DMS 273 (cell line): Measurements from ENCODE around the gene PLA2R1.

Experiments
- DNase-seq: peaks from one replicate; lab custom pipeline; 2025; ENCODE audit not compliant: unreplicated experiment; lab: John Stamatoyannopoulos, UW

The PLA2R1 gene

DNA sequence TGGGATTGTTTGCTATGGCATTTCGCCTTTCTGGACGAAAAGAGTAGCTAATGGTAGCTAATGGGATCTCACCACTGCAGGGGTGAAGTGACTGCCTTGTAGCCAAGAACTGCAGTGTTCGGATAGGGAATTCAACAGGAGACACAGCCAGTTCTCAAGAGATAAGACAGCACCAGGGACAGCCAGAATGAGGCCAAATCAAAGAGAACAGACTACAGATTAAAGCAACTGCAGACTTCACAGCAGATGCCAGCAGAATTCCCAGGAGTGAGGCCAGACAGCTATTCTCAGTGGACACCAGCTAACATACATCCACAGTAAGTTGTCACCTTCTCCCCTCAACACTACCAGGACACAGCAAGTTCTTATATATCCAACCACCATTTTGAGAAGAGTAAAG, 124.0 kb downstream of the PLA2R1 start:
- no peak for DNase-seq

DNA sequence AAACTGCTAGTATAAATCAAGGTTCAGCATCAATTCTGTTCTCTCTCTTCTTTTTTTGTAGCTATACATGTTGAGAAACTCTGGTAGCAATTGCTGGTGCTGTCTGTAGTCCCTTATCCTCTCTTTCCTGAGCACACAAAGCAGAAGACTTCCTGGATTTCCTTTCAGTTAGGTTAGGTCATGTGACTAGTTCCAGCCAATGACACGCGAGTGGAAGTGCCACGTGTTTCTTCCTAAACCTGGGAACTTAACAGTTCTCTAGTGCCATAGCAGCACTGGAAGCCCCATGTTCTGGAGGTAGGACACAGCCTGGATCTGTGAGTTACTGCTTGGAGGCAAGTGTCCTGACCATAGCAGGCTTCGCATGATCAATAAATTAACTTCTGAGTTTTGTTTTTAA, 125.9 kb downstream of the PLA2R1 start:
- DNase-seq = peak; percentile 7

DNA sequence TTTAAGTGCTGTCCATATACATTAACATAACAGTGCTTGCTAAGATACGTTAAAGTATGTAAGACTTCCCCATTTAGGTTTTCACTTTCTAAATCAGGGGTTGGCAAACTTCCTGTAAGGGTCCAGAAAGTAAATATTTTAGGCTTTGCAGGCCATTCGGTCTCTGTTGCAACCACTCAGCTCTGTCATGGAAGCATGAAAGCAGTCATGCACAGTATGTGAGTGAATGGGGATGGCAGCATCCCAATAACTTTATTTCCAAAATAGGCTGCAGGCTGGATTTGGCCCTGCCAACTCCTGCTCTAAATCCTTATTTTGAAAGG, 128.7 kb downstream of the PLA2R1 start:
- no peak for DNase-seq

DNA sequence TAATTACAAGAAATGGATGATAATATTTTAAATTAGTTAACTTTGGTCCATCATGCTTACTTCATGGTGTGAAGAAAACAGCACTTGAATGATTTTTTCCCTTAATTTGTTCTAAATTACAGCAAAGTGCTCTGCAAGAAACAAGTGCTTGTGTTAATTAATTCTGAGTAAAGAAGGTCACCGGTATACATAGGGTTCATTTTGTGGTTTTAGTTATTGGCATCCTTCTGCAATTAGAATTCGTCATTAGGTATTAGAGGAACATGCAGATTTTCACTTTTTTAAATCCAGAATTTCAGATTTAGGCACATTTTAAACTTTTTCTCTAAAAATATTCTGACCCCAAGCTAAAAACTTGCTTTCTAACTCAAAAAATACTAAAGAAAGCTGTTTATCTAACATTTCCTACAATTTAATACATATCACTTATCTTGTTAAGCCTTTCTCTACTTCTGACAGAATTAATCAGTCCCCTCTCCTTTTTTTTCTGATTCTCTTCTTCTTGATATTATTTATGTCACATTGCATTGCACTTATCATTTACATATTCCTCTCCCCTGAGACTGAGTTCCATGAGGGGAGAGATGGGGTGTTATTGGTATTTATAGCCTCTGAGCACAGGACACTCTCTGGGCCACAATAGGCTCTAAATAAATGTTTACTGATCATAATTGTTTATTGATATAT, 129.2 kb downstream of the PLA2R1 start:
- no peak for DNase-seq

DNA sequence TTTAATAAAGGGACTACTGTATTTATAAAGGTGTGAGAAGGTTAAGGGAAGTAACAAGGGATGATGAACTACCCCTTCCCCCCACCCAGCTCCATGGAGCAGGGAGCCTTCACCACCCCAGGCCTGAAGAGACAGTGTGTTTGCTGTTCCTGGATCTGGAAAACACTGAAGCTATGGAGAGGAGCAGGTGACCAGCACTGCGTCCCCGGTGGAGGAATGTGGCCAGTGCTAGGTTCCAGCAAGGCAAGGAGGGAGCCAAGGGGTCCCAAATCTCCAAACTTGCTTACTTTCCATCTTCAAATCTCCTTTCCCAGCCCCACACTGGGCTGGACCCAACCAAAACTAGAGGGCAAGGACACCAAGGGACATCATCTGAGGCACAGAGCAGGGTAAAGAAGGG, 135.7 kb downstream of the PLA2R1 start:
- no peak for DNase-seq

DNA sequence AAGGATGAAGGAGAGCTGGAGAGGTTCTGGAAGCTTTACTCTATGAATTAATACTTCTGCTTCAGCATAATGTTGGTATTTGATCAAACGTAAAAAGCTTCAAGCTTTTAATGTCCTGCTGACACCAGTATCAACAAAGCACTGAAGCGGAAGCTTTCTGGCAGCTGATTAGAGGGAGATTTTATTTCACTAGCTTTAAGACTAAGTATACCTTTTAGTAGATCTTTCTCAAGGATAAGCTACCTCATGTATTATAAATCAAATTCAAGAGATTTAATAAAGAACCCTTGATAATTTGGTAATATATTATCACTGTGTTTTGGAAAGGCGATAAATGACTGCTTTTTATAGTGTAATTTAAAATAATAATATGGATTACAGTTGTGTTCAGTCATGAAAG, 136.4 kb downstream of the PLA2R1 start:
- DNase-seq = peak; percentile 14

DNA sequence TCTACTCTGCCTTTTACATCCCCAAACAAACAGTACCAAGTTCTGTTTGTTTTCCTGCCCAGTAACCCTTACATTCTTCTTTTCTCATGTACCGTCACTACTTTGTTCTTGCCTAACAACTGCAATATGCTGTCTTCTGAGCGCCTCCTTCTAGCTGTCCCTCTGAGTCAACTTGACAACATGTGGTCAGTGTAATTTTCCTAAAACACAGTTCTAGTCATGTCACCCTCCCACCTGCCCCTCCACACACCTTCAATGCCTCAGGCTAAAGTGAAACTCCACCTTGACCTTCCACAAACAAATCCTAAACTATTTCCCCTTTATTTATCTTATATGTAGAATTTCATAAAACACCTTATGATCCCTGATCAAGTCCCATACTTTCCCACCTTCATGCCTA, 139.9 kb downstream of the PLA2R1 start:
- no peak for DNase-seq

DNA sequence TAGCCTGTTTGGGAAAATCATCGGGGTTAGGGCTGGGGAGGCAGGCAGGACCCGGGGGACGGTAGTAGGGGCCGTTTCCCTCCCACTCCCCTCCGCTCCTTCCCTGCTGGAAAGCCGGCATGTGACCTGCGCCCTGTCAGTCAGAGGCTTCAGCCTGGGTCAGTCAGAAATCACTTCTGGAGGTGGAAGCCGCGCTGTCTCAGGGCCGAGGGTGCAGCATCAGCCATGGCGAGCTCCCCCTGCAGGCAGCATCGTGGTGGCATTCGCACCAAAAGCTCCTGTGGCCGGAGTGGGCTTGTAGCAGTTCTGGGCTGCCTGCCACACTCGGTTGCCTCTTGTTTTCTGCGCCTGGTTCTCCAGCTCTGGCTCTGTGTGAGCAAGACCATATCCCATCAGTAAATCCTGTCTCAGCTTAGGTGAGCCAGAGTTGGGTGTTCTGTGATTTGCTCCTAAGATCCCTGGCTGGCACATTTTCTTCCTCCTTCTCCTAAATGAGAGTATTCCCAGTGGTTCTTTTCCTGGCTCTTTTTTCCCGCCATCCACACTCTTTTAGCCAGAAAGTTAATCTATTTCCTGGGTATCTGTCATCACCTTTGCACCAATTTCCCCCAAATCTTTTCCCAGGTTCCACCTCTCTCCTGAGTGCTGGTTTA, 140.5 kb downstream of the PLA2R1 start:
- peak; percentile 41 for DNase-seq

DNA sequence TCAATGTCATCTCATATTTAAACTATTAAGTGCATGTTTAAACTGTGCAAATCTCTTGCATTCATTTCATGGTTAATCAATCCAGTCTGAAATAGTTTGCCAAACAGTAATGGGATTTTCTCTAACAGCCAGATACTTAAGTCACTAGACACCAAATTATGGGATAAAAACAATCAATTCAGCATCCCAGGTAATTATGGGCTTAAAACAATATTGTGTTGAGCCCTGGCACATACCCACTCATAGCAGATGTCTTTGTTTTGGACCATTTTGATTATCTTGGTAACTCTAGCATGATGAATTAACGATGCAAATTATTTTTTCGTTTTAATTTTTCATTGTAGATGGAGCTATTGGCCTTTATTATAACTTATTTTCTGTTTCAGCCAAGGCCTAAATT, 145.9 kb downstream of the PLA2R1 start:
- no peak for DNase-seq

DNA sequence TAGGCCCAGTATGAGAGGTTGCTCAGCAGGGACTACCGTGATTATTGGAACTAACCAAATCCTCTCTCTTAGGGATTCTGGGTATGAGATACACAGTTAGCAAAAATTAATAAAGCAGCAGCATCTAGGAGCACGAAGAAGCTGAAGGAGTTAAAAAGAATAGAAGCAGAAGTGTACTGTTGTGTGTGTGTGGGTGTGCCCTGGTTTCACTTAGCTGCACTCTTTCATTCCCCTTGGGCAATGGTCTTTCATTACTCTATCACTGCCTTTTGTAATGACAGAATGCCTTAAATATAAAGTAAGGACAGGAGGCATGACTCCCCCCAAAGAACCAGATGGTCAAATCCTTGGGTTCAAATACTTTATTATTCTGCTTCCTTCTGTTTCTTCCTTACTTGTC, 148.5 kb downstream of the PLA2R1 start:
- no peak for DNase-seq

DNA sequence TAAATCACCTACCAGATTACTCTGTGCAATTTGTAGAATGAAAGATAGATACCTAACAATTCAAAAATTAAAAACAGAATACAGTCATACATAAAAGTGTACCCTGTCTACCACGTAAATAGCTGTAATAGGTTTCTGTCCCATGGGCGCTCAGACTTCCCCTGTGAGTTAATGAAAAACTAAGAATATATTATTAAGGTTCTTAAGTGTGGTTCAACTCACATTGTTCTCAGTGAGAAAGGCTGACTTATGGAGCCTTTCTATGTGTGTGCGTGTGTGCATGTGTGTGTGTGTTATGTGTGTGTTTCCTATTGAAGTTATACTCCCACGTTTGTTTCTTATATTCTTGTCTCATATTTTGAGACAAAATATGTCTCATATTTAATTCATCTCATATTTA, 149.8 kb downstream of the PLA2R1 start:
- no peak for DNase-seq

DNA sequence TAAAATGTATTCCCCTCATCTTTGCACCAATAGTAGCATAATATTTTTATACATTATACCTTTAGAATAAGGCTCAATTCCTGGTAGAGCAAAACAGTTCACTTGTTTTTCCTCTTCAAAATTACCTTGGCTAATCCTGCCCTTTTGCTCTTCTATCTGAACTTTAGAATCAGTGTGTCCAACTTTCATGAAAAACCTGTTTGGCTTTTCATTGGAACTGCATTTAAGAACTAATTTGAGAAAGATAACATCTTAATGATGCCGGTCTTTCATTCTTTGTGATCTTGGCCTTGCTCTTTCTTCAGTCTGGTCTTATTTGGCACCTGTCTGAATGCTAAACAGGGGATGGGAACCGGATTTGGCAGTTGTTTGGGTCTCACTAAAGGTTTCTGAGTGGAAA, 151.5 kb downstream of the PLA2R1 start:
- no peak for DNase-seq

DNA sequence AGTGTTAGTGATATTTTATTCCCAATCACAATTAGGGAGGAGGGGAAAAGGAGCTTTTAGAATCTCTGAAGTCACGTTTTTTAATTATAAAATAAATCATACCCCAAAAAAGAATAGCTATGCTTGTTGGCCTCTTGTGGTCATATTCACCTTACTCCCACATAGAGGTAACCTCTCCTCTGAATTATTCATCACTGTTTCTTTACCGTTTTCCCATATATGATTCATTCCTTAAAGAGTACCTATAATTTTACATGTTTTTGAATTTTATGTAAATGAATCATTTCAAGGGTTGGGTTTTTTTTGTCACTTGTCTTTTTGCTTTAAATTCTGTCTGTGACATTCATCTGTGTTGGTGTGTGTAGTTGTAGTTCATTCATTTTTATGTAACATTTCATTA, 153.8 kb downstream of the PLA2R1 start:
- no peak for DNase-seq

DNA sequence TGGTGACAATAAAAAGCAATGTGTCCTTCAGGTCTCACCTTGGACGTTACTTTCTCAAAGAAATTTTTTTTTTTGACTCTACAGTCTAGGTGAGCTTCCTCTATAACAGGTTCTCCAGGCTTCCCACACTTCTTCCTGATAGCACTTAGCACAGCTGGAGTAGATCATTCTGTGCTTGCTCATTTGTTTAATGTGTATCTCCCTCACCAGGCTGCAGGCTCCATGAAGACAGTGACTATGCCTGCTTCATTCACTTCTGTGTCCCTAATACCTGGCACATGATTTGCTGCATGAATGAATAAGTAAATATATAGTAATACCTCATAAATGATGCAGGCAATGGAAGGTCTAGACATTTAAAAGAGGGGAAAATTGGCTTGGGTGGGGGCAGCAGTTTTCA, 154.5 kb downstream of the PLA2R1 start:
- no peak for DNase-seq

DNA sequence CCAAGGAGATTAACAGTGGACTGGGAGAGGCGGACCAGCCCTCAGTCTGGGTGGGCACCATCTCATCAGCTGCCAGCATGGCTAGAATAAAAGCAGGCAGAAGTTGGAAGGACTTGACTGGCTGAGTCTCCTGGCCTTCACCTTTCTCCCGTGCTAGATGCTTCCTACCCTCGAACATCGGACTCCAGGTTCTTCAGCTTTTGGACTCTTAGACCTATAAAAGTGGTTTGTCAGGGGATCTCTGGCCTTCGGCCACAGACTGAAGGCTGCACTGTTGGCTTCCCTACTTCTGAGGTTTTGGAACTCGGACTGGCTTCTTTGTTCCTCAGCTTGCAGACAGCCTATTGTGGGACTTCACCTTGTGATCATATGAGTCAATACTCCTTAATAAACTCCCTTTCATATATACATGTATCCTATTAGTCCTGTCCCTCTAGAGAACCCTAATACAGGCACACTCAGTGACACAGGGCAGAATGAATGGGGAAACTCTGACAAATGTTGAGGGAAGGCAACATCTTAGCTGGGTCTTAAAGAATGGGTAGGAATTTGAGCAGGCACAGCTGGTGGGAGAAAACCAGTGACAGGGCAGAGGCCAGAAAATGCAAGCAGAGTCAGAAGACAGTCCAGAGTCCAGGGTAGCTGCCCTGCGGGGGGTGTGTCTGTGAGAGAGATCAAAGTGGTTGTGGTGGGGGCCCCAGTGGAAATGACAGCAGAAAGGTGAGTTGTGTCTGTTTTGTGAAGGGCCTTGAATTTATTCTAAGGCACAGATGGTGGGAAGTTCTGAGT, 156.3 kb downstream of the PLA2R1 start:
- DNase-seq = no peak

DNA sequence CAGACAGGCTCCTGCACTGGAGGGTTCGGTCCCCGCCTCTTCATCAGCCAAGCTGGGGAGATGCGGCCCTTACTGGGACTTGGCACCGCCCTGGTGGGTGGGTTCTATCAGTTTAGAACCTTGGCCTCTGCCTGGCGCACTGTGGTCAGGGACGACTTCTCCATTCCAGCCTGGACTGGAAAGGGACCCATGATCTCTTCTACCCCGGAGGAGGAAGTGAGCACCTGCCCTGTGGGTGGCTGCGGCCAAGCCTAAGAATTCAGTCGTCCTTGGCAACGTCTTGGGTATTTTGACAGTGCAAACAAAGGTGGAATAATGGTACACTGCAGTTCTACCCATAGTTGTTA, 157.5 kb downstream of the PLA2R1 start:
- no peak for DNase-seq

DNA sequence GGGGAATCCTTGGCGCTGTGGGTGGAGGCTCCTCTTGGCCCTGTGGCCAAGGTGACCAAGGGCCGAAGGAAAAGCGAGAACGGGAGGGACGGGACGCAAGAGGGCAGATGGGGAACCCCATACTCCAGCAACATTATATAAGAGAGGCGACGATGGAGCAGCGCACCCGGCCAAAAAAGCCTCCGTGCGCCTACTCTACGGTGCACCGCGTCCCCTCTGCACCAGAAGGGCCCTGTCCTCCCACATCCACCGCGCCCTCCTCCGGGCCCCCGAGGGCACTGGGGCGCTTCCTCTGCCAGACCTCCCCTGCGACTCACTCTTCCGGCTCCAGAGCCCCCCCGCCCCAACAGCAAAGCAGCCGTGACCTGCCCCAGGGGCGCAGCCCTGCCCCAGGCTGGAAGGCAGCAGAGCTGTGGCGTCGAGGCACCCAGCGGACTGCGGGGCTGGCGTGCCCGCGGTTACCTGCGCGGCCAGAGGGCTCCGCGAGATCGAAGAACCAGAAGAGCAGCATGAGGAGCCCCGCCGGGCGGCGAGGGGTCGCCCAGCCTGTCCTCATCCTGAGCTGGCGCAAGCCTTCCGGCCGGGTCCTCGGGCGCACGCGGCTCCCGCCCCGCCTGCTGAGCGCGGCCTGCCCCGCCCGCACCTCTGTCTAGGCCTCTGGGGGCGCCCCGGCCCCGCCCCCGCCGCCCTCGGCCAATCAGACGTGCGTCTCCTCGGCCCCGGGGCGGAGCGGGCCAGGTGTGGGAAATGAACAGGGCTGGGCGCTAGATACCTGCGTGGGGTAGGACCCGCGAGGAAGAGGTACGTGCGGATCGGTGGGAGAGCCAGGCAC, 158.1 kb downstream of the PLA2R1 start, which contains the start of gene LY75:
TSS of gene LY75 (minus strand) at position 630 of the 832 bp plus-strand sequence.
- DNase-seq = peak; percentile 79

DNA sequence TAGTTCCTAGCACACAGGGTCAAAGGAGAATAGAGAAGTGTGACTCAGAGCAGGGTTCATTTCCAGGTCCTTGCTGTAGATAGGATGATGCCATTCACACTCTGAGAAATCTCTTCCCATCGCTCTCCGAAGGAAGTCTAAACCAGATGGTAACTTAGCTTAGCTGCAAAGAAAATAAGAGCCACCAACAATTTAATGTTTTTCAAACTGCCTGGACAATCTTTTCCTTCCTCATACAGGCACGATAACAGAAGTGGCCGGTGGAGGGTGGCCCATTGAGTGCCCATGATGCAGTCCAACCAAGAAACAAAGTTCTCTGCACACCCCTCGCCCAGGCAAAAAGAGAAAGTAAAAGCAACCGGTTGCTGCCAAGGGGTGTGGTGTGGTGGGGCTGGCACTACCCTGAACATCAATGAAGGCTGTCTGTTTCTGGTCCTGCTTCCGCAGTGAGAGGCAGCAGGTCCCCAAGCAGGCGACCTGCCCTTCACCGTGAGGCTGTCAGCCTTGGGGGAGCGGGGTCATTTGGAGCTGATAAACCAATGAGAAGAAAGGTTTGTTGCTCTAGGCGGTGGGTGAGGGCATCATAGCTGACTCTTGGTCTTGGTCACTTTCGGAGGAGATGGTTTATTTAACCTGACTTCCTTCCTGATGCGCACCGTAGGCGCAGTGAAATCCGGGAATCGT, 158.8 kb downstream of the PLA2R1 start:
- DNase-seq = peak; percentile 21

DNA sequence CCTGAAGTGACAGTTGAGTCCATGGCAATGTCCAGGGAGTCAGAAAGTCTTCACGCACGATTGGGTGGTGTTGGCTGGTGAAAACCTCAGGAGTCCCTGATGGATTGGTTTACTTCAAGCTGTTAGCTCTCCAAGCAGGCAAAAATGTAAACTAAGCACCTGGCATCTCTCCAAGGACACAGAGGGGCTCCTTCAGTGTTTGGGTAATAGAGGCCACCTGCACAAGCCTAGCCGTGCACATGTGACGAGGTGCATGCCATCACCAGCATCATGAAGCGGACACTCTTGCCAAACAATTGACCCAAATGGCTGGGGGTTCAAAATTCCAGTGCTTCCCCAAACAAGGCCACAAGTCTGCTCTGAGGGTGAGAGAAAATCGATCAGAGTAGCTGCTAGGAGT, 159.7 kb downstream of the PLA2R1 start:
- DNase-seq = peak; percentile 31

DNA sequence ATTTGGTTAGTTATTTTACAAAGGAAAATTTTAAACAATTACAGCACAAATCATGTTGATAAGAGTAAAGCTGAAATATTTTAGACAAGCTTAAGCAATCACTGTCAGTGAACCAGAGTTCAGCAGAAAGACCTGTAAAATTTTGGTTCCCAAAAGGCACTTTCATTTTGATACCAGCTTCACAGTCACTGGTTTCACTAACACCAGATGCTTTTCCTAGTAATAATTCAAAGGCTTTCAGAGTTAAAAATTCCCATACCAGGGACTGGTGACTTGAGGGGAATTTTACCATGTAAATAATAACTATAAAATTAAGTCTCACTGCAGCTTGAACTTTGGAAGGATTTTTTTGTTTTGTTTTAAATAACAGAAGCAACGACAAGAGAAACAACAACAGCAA, 162.1 kb downstream of the PLA2R1 start:
- no peak for DNase-seq

DNA sequence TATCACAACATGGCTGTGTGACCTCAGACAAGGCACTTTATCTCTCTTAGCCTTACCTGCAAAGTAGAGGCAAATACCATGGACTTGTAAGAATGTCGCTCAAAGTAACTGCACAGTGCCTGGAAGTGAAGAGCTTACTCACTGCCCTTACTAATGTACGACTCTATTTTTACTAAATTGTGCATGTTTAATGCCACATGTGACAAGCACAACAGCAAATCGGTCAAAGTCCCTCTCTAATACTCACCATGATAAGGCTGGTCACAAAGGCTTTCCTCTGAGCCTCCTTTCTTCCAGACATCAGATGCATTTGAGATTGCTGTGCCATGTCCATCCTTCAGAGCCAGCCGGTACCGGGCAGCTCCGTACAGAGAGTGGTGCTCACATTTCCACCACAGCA, 164.0 kb downstream of the PLA2R1 start:
- DNase-seq = no peak
